Mesendoderm (in vitro differentiated cells): ENCODE results near the gene PCNX1.
"Not testable (repeated sequence)": the region's sequence is repeated elsewhere in the genome, so short reads cannot be mapped to it uniquely, and the experiment has no call there.

Source experiments
- DNase-seq: peaks from one replicate; pipeline ENCODE4 v3.0.0; 2013
- H2AK5ac ChIP-seq: 2 replicates; pipeline ENCODE4 v1.6.1; 2013; ENCODE audit warnings: low read length, inconsistent platforms
- H2BK120ac ChIP-seq: 2 replicates; pipeline ENCODE4 v1.6.1; 2013; ENCODE audit warnings: low read depth, mild to moderate bottlenecking, low read length, moderate library complexity, mixed read lengths
- H2BK15ac ChIP-seq: replicated peaks from 2 replicates; pipeline ENCODE4 v1.6.1; 2013; ENCODE audit warnings: low read depth, mild to moderate bottlenecking, moderate library complexity
- H2BK5ac ChIP-seq: 2 replicates; pipeline ENCODE4 v1.6.1; 2013; ENCODE audit warnings: low read length, inconsistent platforms
- H3K18ac ChIP-seq: 2 replicates; pipeline ENCODE4 v1.6.1; 2013; ENCODE audit warnings: mild to moderate bottlenecking, low read length, mixed read lengths
- H3K23ac ChIP-seq: one replicate; pipeline ENCODE4 v1.6.1; 2013; ENCODE audit warnings: low read length
- H3K27ac ChIP-seq: 2 replicates; pipeline ENCODE4 v1.5.1; 2013; ENCODE audit warnings: low read depth, mild to moderate bottlenecking, inconsistent platforms, low read length, moderate library complexity
- H3K27me3 ChIP-seq: 2 replicates; pipeline ENCODE4 v1.6.1; 2013; ENCODE audit warnings: low read length, control low read depth, mild to moderate bottlenecking, inconsistent platforms; ENCODE audit not compliant: insufficient read depth, poor library complexity
- H3K36me3 ChIP-seq: 2 replicates; pipeline ENCODE4 v1.6.1; 2013; ENCODE audit warnings: low read length, inconsistent platforms; ENCODE audit not compliant: control insufficient read depth, insufficient read depth
- H3K4ac ChIP-seq: one replicate; pipeline ENCODE4 v1.6.1; 2013; ENCODE audit warnings: low read depth, mild to moderate bottlenecking, low read length, moderate library complexity
- H3K4me1 ChIP-seq: 2 replicates; pipeline ENCODE4 v1.6.1; 2013; ENCODE audit warnings: low read depth, low read length, inconsistent platforms; ENCODE audit not compliant: control insufficient read depth
- H3K4me2 ChIP-seq: 2 replicates; pipeline ENCODE4 v1.6.1; 2013; ENCODE audit warnings: low read length
- H3K4me3 ChIP-seq: 2 replicates; pipeline ENCODE4 v1.5.1; 2013; ENCODE audit warnings: mild to moderate bottlenecking, low read length
- H3K56ac ChIP-seq: one replicate; pipeline ENCODE4 v1.6.1; 2013; ENCODE audit warnings: low read length
- H3K79me1 ChIP-seq: 2 replicates; pipeline ENCODE4 v1.6.1; 2013; ENCODE audit warnings: low read length, inconsistent platforms
- H3K79me2 ChIP-seq: 2 replicates; pipeline ENCODE4 v1.6.1; 2013; ENCODE audit warnings: mild to moderate bottlenecking, low read length; ENCODE audit not compliant: control insufficient read depth, insufficient read depth
- H3K9ac ChIP-seq: 2 replicates; pipeline ENCODE4 v1.6.1; 2013; ENCODE audit warnings: low read length, inconsistent platforms
- H4K5ac ChIP-seq: one replicate; pipeline ENCODE4 v1.6.1; 2013; ENCODE audit warnings: low read length
- H4K8ac ChIP-seq: one replicate; pipeline ENCODE4 v1.6.1; 2013; ENCODE audit warnings: low read depth, mild to moderate bottlenecking, control low read depth, low read length, moderate library complexity
- WGBS: extraction: QIAGEN DNeasy Blood & Tissue Kit; methylation state at CpG from one replicate; pipeline ENCODE4 v1.1.7; 2013; ENCODE audit warnings: low lambda C conversion rate, missing lambda C conversion rate; ENCODE audit not compliant: insufficient coverage; ENCODE audit errors: extremely low coverage; 5-methylcytosine and 5-hydroxymethylcytosine counted together

Gene PCNX1

GRCh38 chr14:71019917-71020316 is 112.7 kb downstream of the PCNX1 start:
- not testable (repeated sequence) for H3K9ac ChIP-seq, H3K18ac ChIP-seq, H3K56ac ChIP-seq, H4K5ac ChIP-seq, H3K4ac ChIP-seq, H3K4me2 ChIP-seq, H3K4me3 ChIP-seq, DNase-seq, H2BK15ac ChIP-seq, H3K4me1 ChIP-seq, H3K79me2 ChIP-seq, H3K27ac ChIP-seq, H2BK5ac ChIP-seq, H2AK5ac ChIP-seq, H2BK120ac ChIP-seq, H3K79me1 ChIP-seq, H4K8ac ChIP-seq, H3K36me3 ChIP-seq, H3K23ac ChIP-seq, H3K27me3 ChIP-seq
- no CpG with 5 or more reads among the region's 3 CpGs for WGBS

DNA sequence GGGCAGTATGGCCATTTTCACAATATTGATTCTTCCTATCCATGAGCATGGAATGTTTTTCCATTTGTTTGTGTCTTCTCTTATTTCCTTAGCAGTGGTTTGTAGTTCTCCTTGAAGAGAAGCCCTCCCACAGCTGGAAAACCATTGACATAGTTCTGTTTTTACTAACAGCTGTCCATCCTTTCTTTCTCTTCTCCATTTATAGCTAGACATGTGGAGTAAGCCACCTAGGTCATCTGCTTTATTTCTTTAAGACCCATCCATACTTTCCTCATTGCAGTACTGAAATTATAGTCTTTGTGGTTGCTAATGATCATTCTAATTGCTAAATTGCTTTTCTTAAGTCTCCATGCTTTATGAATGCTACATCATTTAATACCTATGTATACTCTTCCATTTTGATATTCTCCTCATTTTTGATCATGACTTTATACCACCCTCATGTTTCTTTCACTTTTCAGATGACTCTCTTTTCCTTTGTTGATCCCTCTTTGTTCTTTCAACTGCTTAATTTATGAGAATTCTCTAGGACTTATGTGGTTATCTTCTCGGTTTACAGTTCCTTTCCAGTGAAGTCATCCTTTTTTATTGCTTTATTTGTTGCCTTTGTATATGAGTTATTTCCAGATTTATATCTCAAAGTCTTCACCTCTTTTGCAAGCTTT is 114.2 kb downstream of the PCNX1 start:
- peak; percentile 10 for DNase-seq
- no CpG with 5 or more reads among the region's 1 CpG for WGBS
- Histone ChIP-seq H3K4ac (no peak overlapping the region), H3K4me1 (no peaks in the 10 kb centered on the region), H4K8ac (no peak overlapping the region), H3K4me2 (no peak overlapping the region), H3K23ac (no peak overlapping the region), H3K36me3 (no peaks in the 10 kb centered on the region), H3K4me3 (no peak overlapping the region), H3K56ac (no peak overlapping the region), H2AK5ac (no peak overlapping the region), H3K79me2 (no peaks in the 10 kb centered on the region), H2BK5ac (no peak overlapping the region), H2BK120ac (no peak overlapping the region), H4K5ac (no peak overlapping the region), H3K9ac (no peak overlapping the region), H2BK15ac (no peak overlapping the region), H3K79me1 (no peaks in the 10 kb centered on the region), H3K27ac (no peak overlapping the region), H3K27me3 (no peaks in the 10 kb centered on the region), H3K18ac (no peak overlapping the region)

- Histone ChIP-seq H3K4me1 (no peaks in the 10 kb centered on the region), H4K8ac (no peak overlapping the region), H3K23ac (no peak overlapping the region), H3K9ac (no peak overlapping the region), H3K4me2 (no peak overlapping the region), H3K36me3 (no peaks in the 10 kb centered on the region), H3K56ac (no peak overlapping the region), H3K4ac (no peak overlapping the region), H2BK120ac (no peak overlapping the region), H3K27me3 (no peaks in the 10 kb centered on the region), H2AK5ac (no peak overlapping the region), H3K79me1 (no peaks in the 10 kb centered on the region), H3K4me3 (no peak overlapping the region), H3K18ac (no peak overlapping the region), H3K79me2 (no peaks in the 10 kb centered on the region), H2BK15ac (no peak overlapping the region), H4K5ac (no peak overlapping the region), H2BK5ac (no peak overlapping the region), H3K27ac (no peak overlapping the region)
- no peak for DNase-seq
- WGBS = no CpG with 5 or more reads among the region's 3 CpGs
Measured at GRCh38 chr14:71022012-71022869, 115.0 kb downstream of the PCNX1 start.

GRCh38 chr14:71022939-71023338 is 115.7 kb downstream of the PCNX1 start:
- Histone ChIP-seq H3K79me2 (no peaks in the 10 kb centered on the region), H2BK5ac (no peak overlapping the region), H2BK15ac (no peak overlapping the region), H4K5ac (no peak overlapping the region), H3K27ac (no peak overlapping the region), H3K4me2 (no peak overlapping the region), H3K56ac (no peak overlapping the region), H3K18ac (no peak overlapping the region), H2AK5ac (no peak overlapping the region), H3K9ac (no peak overlapping the region), H3K23ac (no peak overlapping the region), H3K27me3 (no peaks in the 10 kb centered on the region), H3K79me1 (no peaks in the 10 kb centered on the region), H2BK120ac (no peak overlapping the region), H4K8ac (no peak overlapping the region), H3K4me1 (no peaks in the 10 kb centered on the region), H3K4me3 (no peak overlapping the region), H3K4ac (no peak overlapping the region), H3K36me3 (no peaks in the 10 kb centered on the region)
- DNase-seq = no peak

DNA sequence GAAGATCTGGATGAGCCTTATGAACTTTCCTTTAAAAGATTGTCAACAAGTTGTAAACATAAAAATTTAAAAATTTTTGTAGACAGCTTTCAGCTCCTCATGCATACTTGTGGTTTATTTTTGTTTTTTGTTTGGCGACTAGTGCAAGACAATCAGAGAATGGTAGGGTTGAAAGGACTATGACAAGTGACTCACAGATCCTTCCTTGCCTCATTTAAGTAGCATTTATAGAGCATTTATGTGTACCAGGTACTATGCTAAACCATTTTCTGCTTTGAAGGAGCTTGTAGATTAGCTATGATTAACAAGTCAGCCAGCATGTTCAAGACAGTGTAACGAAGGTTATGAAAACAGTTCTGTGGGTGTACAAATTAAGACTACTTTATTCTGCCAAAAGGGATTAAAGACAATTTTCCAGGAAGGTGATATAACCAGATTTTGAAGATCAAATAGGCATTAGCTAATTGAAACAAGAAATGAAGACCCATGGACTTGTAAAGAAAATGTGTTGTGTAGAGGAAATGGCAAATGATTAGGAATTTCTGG is 122.0 kb downstream of the PCNX1 start:
- H3K27ac ChIP-seq = no peak overlapping the region
- no peak overlapping the region for H4K5ac ChIP-seq
- H2BK5ac ChIP-seq = no peak overlapping the region
- H3K56ac ChIP-seq = no peak overlapping the region
- H3K27me3 ChIP-seq = no peaks in the 10 kb centered on the region
- H4K8ac ChIP-seq = no peak overlapping the region
- H3K4me2 ChIP-seq = no peak overlapping the region
- DNase-seq = no peak
- no peak overlapping the region for H2BK15ac ChIP-seq
- no peaks in the 10 kb centered on the region for H3K36me3 ChIP-seq
- no peak overlapping the region for H3K4ac ChIP-seq
- no peak overlapping the region for H3K4me3 ChIP-seq
- no peak overlapping the region for H3K9ac ChIP-seq
- no peaks in the 10 kb centered on the region for H3K79me1 ChIP-seq
- H3K23ac ChIP-seq = no peak overlapping the region
- WGBS = no CpG with 5 or more reads among the region's 2 CpGs
- H2AK5ac ChIP-seq = no peak overlapping the region
- no peaks in the 10 kb centered on the region for H3K4me1 ChIP-seq
- H3K18ac ChIP-seq = no peak overlapping the region
- H3K79me2 ChIP-seq = no peaks in the 10 kb centered on the region
- no peak overlapping the region for H2BK120ac ChIP-seq
